GM18907 (cell line): Measurements from ENCODE around the gene CMYA5.

ENCODE experiments used
- ATAC-seq: cut with Tn5 transposase; IDR thresholded peaks from one replicate; pipeline ENCODE4 v1.9.1; 2021; ENCODE audit warnings: mild to moderate bottlenecking, moderate library complexity; ENCODE audit not compliant: unreplicated experiment

Gene CMYA5

DNA sequence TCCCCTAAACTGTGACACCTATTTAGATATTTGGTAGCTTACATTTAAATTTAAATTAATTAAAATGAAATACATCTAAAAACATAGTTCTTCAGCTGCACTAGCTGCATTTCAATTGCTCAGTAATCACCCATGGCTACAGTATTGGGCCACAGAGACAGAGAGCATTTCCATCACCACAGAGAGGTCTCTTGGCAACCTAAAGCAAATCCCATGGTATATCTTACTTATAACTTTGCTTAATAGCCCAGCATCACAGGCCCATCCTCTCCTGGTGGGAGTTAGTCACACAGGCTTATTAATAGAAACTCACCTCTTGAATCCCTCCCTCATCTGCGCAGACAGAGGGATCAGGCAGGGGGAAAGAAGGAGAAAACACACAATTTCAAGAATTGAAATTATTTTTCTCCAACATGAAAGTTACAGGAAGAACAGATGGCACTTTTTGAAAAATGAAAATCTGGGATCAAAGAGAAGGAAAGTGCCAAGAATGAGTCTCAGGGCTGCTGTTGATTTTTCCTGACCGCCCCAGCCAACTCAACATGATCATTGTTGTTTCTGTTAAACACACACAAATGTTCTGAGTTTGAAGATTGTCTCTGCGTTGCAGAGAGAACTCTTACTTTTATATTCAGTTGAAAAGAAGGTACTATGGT lies 144.6 kb downstream of the CMYA5 start:
- no peak for ATAC-seq

DNA sequence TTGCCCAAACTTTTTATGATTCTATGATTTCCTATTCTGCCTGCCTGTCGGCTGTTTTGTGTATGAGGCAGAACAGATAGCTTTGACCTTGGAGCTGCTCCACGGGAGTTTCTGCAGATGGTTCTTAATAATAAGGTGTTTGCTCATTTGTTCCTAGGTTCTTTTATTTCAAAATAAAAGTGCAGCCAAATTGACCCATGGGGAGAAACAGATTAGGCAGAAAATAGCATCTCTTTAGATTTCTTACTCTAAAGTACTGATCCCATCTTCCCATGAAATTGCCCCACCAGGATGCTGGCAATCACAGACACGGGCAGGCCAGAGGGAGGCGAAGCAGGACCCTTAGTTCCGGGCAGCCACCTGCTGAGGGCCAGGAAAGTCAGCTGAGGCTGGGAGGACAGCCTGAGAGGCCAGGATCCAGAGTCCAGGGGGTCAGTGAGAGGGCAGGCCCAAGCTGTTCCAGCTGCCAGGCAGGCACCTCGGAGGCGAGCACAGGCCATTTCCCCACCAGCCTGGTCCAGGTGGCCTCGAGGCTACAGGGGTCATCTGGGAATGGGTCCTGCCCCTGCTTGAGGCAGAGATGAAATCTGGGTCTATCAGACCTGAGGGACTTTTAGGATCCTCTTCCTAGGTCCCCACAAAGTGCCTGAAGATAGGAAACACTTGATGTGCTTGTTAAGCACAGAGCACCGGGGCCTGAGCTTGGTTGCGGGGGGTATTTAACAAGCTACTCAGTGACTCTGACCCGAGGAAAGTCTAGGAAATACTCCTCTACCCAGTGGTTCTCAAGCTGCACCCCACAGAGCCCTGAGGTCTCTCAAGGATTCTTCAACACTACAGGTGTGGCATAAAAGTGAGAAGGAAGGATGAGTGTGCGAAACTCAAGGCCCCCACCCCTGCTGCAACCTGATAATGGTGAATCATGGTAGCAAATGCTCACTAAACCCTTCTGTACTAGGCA lies 145.4 kb downstream of the CMYA5 start:
- no peak for ATAC-seq

DNA sequence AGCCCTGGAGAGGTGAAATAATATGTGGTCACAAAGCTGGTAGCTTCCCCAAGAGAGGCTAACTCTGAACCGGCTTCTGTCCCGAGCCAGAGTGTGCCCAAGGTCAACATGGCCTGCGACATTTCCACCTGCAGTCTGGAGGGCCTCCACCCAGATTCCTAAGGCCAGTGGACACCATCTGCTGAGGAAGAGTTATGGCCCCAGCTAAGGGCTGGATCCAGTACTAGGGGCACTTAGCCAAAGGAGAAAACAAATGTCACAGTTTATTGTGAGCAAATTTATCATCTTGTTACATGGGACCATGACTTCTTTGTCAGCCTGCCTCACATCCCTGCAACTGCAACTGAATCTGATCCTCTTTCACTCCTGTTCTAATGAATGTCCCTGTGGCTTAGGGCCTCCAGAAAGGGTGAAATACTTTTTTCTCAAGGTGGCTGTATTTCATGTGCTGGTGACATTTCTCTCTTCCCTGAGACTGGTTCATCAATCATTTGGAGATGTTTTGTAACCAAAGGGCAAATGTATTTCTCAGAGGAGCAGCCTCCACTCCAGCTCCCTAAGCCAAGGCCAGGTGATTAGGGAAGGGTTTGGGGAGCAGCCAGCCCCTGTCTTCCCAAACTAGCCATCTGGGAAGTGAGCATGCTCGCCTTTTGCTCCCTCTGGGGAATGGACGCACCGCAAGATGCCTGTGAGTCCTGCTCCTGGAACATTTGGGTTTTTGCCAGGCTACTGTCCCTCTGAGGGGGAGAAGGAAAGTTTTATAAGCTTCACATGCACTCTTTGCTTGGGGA lies 148.3 kb downstream of the CMYA5 start:
- ATAC-seq, result no peak

DNA sequence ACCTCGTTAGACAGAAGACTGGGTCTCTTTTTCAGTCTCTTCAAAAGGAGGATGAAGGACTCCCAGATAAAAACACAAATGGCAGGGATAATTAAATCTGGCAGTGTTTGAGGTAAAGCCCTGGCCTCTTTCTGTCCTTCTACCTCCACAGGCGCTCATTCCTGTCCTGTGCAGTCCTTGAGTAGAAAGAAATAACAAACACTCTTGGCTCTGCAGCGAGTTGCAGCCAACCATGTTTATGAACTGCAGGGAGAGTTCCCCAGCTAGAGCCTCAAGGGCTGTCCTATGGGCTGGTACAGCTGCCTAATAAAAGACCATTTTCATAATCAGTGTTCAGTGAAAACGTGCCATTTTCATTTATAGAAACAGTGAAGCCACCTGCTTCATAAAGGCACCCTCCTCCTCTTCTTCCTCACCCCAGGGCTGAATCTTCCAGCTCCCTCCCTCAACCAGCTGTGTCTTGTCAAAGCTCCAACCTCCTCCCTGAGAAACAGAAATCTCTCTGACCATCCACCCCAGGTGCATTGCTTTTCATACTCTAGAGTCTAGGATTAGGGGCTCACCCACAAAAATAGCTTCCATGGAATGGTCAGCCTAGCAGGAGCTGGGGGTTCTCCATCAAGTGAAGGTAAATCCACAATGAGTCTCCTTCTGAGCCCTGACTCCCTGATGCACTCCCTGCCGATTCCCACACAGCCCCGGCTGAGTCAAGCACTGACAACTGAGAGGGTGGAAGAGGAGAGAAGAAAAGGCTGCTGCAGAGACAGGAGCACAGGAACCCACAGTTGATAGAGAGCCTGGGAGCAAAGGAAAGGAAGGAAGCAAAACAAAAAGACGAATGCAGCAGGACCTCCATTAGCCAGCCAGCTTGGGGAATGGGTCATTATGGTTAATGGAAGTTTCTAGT lies 150.7 kb downstream of the CMYA5 start:
- no peak for ATAC-seq

DNA sequence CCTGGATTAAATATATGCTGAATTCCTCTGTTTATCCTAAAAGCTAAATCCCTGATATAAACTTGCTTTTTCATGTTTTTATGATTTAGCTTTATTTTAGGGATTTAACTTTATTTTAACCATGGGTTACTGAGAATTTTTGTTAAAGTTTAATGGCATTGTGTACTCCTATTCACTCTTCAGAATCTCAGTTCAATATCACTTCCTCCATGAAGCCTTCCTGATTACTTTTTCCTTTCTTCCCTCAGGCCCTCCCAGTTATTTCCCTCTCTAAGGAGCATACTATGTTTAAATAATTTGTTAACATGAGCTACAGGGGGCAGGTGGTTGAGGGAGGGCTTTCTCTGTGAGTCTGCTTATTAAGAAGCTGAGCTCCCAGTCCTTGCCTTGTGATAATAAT lies 151.5 kb downstream of the CMYA5 start:
- ATAC-seq, result no peak

DNA sequence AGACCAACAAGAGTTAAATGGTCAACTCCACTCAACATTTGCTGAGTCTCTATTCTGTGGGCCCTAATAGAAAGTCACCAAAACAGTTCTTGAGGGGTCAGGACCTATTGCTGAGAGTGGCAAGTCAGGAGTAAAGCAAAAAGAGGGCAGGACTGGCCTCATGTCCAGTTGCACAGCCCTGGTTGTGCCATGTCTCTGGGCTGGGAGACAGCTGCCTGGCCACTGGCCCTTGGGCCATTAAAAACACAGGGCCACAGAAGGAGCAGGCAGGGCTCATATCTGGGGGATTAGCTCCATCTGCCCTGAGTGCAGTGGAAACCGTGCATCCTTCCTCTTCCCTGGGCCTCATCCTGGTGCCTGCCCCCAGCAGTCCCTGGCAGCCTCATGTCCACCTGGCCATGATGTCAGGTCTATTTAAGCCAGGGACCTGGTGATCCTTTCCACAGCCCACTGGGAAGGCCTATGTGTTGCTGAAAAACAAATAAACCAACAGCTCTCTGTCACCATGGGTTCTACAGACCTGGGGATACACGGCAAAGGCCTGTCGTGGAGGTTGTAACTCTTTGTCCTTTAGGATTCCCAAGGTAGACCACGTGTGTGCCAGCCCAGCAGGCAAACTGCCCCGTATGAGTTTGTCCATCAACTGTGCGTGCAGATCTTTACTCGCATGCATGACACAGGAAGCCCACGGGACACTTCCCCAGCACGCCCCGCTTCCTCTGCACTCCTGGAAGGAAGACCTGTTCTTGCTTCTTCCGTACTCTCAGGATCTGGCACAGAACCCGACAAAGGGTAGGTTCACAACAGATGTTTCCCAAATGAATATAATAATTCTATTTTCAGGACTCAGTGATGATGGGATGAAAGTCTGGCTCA lies 152.6 kb downstream of the CMYA5 start:
- no peak for ATAC-seq

DNA sequence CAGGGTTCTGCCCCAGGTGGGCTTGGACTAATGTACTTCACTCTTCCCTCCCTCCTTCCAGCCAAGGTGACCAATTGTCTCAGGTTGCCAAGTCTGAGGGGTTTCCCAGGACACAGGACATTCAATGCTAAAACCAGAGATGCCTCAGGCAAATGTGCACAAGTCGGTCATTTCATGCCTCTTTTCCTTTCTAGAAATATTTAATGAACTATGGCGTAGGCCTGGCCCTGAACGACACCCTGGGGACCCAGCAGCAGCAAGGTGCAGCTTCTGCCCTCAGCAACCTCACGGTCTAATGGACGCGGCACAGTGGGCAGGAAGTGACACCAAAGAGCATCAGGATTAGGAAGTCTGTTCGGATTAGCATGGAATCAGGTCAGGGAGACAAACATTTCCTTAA lies 153.4 kb downstream of the CMYA5 start:
- no peak for ATAC-seq

DNA sequence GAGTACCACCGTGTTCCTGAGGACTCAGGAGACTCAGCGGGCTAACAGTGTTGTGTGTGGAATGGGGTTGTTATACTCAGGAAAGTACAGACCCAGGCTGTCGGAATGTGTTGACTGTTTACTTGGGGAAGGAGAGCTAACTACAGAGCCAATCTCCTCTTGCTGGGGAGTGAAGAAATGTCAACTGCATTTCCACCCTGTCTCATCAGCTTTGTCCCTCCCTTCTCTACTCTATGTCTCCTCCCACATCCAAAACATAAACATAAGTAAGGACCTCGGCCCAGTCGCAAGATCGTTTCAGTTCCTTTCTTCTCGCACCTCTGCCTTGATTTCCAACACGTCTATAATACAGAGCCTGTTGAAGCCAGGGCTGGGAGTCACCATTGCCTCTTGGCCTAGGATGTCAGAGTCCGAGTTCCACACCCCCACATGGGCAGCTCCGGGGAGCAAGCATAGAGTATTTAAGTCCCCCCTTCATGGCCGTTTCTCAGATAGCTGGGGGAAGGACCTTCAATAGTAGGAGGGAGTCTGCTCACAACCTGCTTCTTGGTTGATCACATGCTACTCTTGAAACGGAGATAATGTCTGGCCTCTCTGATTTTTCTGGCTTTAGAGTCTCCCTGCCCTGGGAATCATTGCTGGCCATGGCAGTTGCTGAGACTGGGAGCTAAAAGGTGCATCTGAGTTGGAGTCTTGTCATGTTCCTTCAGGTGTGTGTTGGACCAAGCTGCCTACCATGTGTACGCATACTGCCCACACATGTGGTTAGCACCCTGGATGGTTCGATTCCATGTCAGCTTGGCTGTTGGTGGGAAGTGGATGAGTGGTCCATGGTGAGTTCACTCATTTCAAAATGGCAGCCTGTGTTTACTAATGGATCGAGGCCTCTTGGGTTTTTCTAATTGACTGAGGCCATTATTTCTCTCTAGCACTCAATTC lies 154.1 kb downstream of the CMYA5 start:
- ATAC-seq, result no peak

DNA sequence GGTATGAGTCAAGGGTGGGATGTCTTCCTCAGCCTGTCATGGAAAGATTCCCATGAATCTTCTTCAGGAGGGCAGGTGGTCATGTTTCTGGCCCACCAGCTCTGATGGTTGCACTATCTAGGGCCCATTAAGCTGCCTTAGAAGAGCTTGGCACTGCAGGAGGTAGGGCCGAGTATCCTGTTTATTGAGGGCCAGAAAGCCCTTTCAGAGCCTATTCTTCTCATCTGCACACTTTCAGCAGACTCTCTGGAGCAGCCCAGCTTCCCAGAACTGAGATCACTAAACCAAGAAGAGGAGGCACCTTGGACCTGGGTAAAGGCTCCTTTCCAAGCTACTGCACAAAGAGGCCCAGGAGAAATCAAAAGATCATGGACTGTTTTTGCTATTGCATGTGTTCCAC lies 154.9 kb downstream of the CMYA5 start:
- ATAC-seq, result no peak

DNA sequence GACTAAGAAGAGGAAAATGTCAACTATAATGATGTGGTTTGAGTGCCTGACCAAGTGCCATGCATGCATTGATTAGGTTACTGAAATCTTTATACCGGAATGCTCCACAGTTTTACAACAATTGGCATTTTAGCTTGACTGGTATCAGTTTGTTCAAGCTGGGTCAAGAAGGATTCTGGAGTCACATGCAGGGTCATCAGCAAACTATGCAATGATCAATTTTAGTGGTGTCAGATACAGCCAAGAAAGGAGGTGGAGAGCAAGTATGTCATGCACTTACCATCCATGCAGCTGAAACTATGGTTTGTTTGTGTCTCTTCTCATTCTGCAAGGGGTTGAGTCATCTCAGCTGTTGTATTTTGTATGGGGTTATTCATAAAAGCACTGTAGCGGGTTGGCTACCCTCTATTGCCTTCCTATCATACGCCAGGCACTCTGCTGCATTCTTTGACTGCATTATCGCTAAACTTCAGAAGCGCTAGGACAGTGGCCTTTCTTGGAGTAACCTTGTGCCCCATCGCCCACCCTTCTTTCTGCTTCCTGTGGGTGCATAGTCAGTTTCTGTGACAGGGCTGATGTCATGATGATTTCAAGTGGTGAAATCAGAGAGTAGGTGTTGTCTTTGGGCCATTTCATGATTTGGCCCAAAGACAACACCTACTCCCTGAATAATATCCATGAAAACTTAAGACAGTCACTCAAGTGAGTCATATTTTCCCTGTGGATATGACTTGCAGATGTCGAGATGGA lies 156.0 kb downstream of the CMYA5 start:
- no peak for ATAC-seq

DNA sequence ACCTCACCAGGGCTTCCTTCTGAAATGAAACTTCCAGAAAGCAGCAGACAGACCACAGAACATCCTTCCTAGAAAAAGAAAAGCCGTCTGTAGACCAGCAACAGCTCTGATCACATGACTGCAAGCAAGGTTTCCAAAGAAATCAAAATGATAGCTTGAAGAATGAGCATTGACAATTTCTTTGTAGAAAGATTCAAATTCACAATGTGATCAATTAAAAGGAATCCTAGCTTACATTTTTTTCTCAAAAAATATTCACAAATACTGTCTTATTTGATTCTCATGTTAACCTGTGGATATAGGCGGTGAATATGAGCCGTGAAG lies 156.5 kb downstream of the CMYA5 start:
- no peak for ATAC-seq

DNA sequence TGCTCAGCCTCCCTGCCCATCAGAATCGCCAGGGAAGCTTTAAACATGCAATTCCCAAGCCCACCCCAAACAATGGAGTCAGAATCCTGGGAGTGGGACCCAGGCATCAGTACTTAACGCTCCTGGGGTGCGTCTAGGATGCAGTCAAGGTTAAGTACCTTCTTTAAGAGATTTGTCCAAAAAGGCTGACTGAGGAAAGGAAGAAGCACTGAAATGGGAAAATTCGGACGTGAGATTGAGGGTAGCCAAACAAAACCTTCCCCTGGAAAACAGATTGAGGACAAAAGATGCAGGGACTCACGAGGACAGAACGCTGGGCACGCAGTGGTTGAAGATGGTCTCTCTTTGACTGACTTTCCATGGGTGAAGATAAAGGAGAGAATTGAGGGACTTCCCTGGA lies 157.9 kb downstream of the CMYA5 start:
- no peak for ATAC-seq

DNA sequence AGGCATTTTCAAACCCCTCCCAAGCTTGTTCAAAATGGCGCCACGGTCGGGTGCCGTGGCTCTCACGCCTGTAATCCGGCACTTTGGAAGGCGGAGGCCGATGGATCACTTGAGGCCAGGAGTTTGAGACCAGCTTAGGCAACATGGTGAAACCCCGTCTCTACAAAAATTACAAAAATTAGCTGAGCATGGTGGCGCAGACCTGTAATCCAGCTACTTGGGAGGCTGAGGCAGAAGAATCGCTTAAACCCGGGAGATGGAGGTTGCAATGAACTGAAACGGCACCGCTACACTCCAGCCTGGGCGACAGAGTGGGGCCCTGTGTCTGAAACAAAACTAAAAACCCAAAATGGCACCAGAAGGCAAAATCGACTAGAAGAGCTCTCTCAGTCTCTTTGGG lies 159.4 kb downstream of the CMYA5 start:
- ATAC-seq, result no peak
